Pancreas (tissue), 10 donors: Measurements from ENCODE around the gene PES1. TPM values are rescaled to one million over a fixed set of nuclear protein-coding genes. Genes with fewer than 3 reads are reported as not detected.

Experiments
- ATAC-seq, 4 donors: fragments of 200-7000 bp; cut with Tn5 transposase; one replicate each; pipeline versions ENCODE4 v1.8.0 to v1.9.1; 2020; ENCODE audit warnings: mild to moderate bottlenecking in 4 of 4, moderate library complexity in 4 of 4
- DNase-seq, 6 donors: peaks; one replicate each; pipeline ENCODE4 v3.0.0-alpha.2; 2020
- FAIRE-seq: peaks from 2 replicates; lab custom pipeline; 2012; peaks lifted over from hg19 to GRCh38; lab: Jason Lieb, UNC
- H3K27ac ChIP-seq, 4 donors: fragments of 200-600 bp; sonication (generic); 1 replicate in 3 of 4; 2 replicates in 1 of 4; pipeline versions ENCODE4 v1.5.0 to v1.8.0; 2020
- H3K27me3 ChIP-seq, 4 donors: fragments of 200-600 bp; one replicate each; pipeline ENCODE4 v1.8.0; 2021
- H3K36me3 ChIP-seq, 3 donors: fragments of 200-600 bp; sonication (generic) in 1 of 3; one replicate each; pipeline versions ENCODE4 v1.5.0 to v1.8.0; 2020 to 2021
- H3K4me1 ChIP-seq, 3 donors: fragments of 200-600 bp; one replicate each; pipeline ENCODE4 v1.8.0; 2021
- H3K4me3 ChIP-seq, 4 donors: fragments of 200-600 bp; sonication (generic) in 2 of 4; one replicate each; pipeline versions ENCODE4 v1.5.0 to v1.8.0; 2020 to 2021
- H3K9me3 ChIP-seq, 4 donors: fragments of 200-600 bp; one replicate each; pipeline ENCODE4 v1.8.0; 2021
- CTCF ChIP-seq, 4 donors: fragments of 200-600 bp; sonication (generic) in 3 of 4; IDR thresholded peaks; one replicate each; pipeline versions ENCODE4 v1.5.0 to v1.8.0; 2021; ENCODE audit warnings: antibody characterized with exemption in 4 of 4
- WGBS, 2 donors: extraction: QIAGEN DNeasy Blood & Tissue Kit; methylation state at CpG; one replicate each; pipeline ENCODE4 v1.1.7; 2013; 5-methylcytosine and 5-hydroxymethylcytosine counted together
- intact Hi-C, 3 donors: fragments of 100-400 bp; cut with DNase I; formaldehyde crosslinking; loops; one replicate each; pipeline versions ENCODE4 v1.11.1 to v1.14.2; 2022
- polyA plus RNA-seq, 2 donors: library from polyadenylated mRNA; stranded (reverse); fragments of 200-250 nt; gene quantifications; one replicate each; pipeline ENCODE4 v1.2.3, GENCODE V29; 2013
- total RNA-seq, 6 donors: library from RNA; stranded (reverse); fragmentation: NEBNext Ultra II Directional in 4 of 6; extraction: Animal tissue kit (Norgen Biotek cat#: 25700) in 4 of 6; gene quantifications; one replicate each; pipeline versions ENCODE4 v1.2.1 to v1.2.4, GENCODE V29; 2021 to 2023
- donor health status: healthy with polysubstance abuse.
- donor health status: DM: no; HTN: no; CAD: no; lungs with moderate emphysema.
- donor health status: DM: no; HTN: no; CAD: no.
- donor health status: control.
- donor health status: control.
- donor health status: Bipolar disorder and iron deficiency.
- donor health status: DM: yes; HTN: yes; CAD: no.
- donor health status: DM: no; HTN: no; CAD: no.
- donor health status: DM: no; HTN: no; CAD: no.
- donor health status: DM: yes; HTN: yes; CAD: no.

The PES1 gene
- total and polyA plus RNA-seq, 8 donors: 33.8 to 66.9 (median 44.8) TPM

- FAIRE-seq (no peak), ATAC-seq (no peak), DNase-seq (no peak)
- no peaks in the 10 kb centered on the region for H3K9me3 ChIP-seq
- no peak for TF ChIP-seq CTCF (IDR thresholded peaks at IDR 0.05)
- intact Hi-C loops: no loop called here
- no peaks in the 10 kb centered on the region for H3K4me1 ChIP-seq
- H3K36me3 ChIP-seq: peaks cover 20 to 95% (median 72%) of the 10 kb centered on the region in 3 donors
- H3K27me3 ChIP-seq: no peaks in the 10 kb centered on the region
- 78 to 89% methylated on average over 13 of the region's 13 CpGs for WGBS, 2 donors
- no peak overlapping the region for H3K4me3 ChIP-seq
- no peak overlapping the region for H3K27ac ChIP-seq
Measured at GRCh38 chr22:30582788-30583545, 8.7 kb downstream of the PES1 start.

GRCh38 chr22:30582051-30582450, 9.7 kb downstream of the PES1 start:
- Histone ChIP-seq H3K4me3 (no peak overlapping the region), H3K36me3 (peaks cover 16 to 92% (median 77%) of the 10 kb centered on the region in 3 donors), H3K9me3 (no peaks in the 10 kb centered on the region), H3K27ac (no peak overlapping the region), H3K4me1 (no peaks in the 10 kb centered on the region), H3K27me3 (no peaks in the 10 kb centered on the region)
- FAIRE-seq (no peak), ATAC-seq (no peak), DNase-seq (no peak)
- no peak for TF ChIP-seq CTCF (IDR thresholded peaks at IDR 0.05)
- intact Hi-C loops: no loop called here
- WGBS, 2 donors: 91 to 94% methylated on average over 6 of the region's 6 CpGs

GRCh38 chr22:30580896-30581295, 10.8 kb downstream of the PES1 start:
- TF ChIP-seq CTCF (IDR thresholded peaks at IDR 0.05): no peak
- H3K9me3 ChIP-seq: no peaks in the 10 kb centered on the region
- intact Hi-C loops: no loop called here
- ATAC-seq: no peak
- no peak overlapping the region for H3K4me3 ChIP-seq
- FAIRE-seq: no peak
- no peak overlapping the region for H3K27ac ChIP-seq
- peaks cover 16 to 92% (median 73%) of the 10 kb centered on the region in 3 donors for H3K36me3 ChIP-seq
- H3K4me1 ChIP-seq: peaks cover 0 to 1% (median 0%) of the 10 kb centered on the region in 3 donors
- 77 to 80% methylated on average over 6 of the region's 6 CpGs for WGBS, 2 donors
- H3K27me3 ChIP-seq: no peaks in the 10 kb centered on the region
- DNase-seq: no peak

GRCh38 chr22:30578481-30578880, 13.2 kb downstream of the PES1 start:
- no peak for TF ChIP-seq CTCF (IDR thresholded peaks at IDR 0.05)
- no peak overlapping the region for H3K4me3 ChIP-seq
- intact Hi-C loops: no loop called here
- H3K4me1 ChIP-seq: peaks cover 5 to 14% (median 13%) of the 10 kb centered on the region in 3 donors
- peaks cover 9 to 71% (median 53%) of the 10 kb centered on the region in 3 donors for H3K36me3 ChIP-seq
- no peak overlapping the region for H3K27ac ChIP-seq
- ATAC-seq: no peak
- H3K27me3 ChIP-seq: no peaks in the 10 kb centered on the region
- no peak for DNase-seq
- FAIRE-seq: no peak
- WGBS, 2 donors: 92 to 95% methylated on average over 12 of the region's 12 CpGs
- H3K9me3 ChIP-seq: no peaks in the 10 kb centered on the region

GRCh38 chr22:30575859-30576258, 15.9 kb downstream of the PES1 start:
- H3K9me3 ChIP-seq: no peaks in the 10 kb centered on the region
- peak; percentile 32 to 39 (median 36) for ATAC-seq
- intact Hi-C loops: no loop called here
- TF ChIP-seq CTCF (IDR thresholded peaks at IDR 0.05): no peak
- no peak for FAIRE-seq
- 31 to 41% methylated on average over 15 of the region's 15 CpGs for WGBS, 2 donors
- peak overlapping the region; percentile 38 to 86 (median 56) for H3K27ac ChIP-seq
- DNase-seq: peak in 5 of 6 donors; percentile 57 to 81 (median 71)
- H3K36me3 ChIP-seq: peaks cover 2 to 47% (median 43%) of the 10 kb centered on the region in 3 donors
- H3K4me1 ChIP-seq: peaks cover 5 to 24% (median 20%) of the 10 kb centered on the region in 3 donors
- H3K4me3 ChIP-seq: no peak overlapping the region
- no peaks in the 10 kb centered on the region for H3K27me3 ChIP-seq
